NCI-H82 (cell line): Measurements from ENCODE around the gene RASGRP2.

Experiments
- DNase-seq: peaks from one replicate; lab custom pipeline; 2025; lab: John Stamatoyannopoulos, UW

RASGRP2 gene

DNA sequence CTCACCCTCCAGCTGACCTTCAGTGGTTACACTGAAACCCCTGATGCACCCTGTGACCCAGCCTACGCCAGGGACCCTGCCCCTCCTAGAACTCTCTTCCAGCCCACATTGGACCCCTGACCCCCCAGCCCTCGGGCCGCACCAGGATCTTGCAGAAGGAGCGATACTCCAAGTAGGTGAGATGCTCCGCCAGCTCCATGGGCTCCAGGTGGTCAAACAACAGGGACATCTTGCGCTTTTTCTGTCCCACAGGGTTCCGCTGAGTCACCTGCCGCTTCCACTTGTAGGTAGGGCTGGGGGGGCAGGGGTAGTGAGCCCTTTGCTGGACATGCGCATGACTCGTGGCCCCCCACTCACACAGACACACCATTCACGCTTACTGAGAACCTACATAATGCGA is 4.1 kb downstream of the RASGRP2 start:
- no peak for DNase-seq

DNA sequence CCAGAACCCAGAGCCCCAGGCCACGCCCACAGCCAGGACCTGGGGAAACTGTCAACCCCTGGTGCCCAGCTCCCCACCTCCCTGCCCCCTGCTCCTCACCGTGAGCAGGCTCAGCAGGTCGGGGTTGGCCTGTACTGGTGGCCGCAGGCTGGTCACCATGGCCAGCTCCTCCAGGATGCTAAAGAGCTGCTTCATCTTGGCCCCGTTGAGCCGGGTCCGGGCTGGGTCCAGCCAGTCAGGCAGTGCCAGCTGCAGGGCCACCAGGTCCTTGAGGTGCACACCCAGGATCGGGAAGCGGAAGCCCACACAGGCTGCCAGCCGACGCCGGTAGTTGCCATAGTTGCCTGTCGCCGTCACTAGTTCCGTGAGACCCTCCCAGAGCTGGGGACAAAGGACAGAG is 7.3 kb downstream of the RASGRP2 start:
- no peak for DNase-seq

DNA sequence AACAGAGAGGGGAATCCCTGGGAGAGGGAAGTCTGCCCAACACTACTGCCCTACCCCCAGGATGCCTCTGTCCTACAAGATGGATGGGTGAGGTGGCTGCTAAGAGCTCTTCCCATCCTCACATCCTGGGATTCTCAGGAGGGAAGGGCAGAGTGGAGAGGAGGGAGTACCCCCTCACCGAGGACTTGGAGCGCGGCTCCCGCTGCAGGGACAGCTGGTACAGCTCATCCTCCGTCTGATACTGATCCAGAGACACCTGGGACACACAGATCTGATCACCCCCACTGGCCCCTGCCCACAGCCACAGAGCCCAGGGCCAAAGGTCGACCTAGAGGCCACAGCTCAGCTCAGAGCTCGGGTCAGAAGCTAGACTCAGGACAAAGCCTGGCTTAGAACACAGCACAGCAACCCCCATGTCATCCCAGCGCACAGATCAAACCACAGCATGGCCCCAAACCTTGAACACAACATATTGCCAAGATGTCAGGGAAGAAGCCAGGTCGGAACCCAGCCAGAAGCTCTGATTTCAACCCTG is 8.2 kb downstream of the RASGRP2 start:
- no peak for DNase-seq

DNA sequence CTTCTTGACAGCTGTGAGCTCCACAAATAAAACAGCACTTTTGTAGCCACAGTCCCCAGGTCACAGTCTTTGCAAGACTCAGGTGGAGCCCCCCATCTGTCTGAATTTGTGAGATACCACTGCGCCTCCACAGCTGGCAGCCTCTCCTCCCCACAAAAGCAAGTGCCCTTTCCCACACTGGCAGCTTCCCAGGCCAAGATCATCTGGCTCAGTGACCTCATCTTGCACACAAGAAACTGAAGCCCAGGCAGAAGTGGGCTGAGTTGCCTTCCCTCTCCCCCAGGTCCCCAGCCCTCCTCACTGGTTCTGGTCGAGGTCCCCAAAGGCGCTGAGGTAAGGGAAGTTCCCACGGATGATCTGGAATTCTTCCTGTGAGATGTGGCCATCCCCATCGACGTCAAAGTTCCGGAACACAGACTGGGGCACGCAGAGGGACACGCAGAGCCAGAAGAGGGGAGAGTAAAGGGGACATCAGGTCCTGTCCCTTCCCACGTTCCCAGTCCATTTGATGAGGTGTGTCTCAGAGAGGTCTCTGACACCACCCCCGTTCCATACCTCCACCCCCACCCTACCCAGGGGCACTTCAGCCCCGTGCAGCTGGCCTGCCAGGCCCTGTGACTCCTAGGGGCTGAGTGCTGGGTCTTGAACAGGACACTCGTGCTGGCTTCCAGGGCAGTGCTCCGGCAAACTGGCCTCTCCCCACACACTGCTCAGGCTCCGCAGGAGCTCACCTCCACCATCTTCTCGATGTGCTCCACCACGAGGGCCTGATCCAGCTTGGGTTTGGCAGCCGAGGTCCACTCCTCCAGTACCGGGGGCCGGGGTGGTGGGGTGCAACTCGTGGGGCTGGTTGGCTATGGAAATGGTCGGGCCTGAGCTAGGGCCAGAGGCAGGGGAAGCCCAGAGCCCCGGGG is 8.9 kb downstream of the RASGRP2 start:
- DNase-seq: no peak

DNA sequence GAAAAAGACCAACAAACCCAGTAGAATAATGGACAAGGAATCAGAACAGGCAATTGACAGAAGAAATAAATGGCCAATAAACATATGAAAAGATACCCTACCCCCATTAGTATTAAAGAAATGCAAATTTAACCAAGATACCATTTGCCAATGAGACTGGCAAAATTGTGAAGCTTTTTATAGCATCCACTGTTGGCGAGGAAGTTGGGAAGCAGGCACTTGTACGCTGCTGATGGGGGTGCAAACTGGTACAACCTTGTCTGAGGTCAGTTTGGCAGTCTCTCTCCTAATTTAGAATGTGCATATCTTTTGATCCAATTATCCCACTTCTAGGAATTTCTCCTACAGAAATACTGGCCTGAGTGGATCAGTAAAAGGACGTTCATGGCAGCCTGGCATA is 12.3 kb downstream of the RASGRP2 start:
- DNase-seq: no peak

DNA sequence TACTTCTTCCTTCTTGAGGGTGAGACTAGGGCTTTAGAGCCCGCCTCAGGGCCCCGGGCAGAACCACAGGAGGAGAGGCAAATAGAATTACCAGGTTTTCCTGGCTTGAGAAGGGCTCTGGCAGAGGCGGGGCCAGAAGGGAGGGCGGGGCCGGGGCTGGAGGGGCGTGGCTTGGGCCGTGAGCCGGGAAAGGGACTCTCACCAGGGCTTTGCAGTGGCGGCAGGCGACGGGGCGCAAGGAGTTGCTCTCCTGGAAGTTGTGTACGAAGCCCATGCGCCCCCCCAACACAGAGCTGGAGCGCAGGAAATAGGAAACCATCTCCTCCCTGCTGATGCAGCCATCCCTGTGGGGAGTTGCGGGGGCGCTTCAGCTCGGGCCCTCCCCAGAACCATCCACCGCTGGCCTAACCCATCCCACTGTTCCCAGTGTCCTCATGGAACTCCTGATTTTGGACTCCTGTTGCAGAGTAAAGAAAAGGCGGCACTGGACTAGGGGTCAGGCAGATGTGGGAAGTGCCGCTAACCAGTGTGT is 14.0 kb downstream of the RASGRP2 start:
- peak; percentile 80 for DNase-seq

- no peak for DNase-seq
Observed at GRCh38 chr11:64728757-64729365, 15.1 kb downstream of the RASGRP2 start.

GRCh38 chr11:64726867-64727530 is 16.9 kb downstream of the RASGRP2 start:
- DNase-seq: no peak

DNA sequence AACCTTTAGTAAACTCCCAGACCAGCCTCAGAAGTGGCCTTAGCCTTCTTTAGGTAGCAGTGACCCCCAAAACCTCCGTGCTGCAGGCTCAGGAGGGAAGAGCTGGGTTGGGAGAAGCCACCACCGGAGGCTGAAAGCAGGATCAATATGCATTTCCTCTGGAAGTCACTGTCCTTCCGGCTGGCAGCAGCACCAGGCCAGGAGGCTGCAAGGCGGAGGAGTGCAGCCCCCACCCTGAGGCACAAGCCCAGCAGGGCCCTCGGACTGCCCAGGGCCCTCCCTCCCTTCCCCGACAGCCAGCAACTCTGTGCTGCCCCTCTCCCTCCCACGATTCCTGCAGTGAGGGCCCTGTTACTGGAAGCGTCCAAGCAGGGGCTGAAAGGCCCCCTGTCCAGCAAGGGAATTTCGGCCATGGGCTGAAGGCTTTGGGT is 17.7 kb downstream of the RASGRP2 start:
- no peak for DNase-seq

DNA sequence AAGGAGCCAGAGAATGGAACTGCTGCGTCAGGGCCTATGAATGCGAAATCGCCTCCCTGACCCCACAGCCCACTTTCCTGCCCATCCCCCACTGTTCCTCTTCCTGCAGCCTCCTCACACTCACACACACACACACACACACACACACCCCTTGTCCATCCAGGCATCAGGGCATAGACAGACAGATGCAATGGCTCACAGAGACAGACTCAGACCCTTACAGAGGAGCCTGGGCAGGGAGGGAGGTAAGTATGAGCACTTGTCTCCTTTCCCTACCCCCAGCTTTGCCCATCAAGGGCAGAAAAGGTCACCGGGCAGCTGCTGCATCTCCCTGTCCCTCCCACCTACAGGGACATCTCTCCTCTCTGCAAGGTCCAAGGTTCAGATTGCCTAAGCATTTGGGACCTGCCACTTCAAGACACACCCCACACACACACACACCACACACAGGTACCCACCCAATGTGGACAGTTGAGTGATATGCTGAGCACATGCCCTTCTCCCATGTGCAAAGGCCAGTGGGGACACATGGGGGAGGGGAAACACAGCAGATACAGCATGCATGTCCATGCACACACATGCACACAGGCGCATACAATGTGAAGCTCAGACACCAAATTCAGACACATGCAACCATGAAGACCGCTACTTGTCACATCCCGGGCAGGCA is 18.9 kb downstream of the RASGRP2 start:
- DNase-seq: no peak

DNA sequence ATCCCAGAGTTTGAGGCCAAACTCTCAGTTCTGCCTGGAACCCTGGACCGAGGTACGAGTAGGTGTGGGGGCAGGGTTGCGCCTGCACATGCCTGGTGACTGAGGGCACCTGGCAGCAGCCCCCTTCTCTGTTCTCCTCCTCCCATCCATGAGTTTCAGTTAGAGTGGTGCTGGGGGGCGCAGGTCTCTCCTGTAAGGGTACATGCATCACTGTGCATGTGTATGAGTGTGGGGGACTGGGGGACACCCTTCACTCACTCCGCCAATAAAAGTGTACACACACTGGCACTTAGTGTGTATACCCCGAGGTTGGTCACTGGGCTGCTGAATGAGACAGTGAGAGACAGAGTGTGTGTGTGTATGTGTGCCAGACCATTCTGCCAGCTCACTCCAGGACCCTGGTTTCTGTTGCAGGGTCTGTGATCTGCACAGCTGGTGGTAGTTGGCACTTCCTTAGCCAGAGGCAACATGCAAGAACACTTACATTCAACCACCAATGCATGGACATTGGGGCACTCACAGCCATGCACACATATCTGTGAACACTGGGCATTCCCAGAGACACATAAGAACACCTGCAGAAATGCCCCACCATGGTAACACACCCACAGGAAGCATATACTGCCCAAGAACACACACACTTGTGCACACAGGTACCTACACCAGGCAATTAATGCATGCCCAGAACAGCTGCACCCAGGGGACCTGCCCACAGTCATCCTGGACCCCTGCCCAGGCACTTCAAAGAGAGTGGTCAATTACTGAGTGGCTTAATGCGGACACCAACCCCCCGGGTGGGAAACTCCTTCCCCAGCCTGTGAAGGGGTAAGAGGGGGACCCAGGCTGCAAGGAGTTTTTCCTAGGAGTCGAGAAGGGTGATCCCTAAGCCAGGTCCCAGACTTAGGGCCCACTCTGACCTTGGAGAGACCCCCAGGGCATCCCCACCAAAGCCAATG is 19.8 kb downstream of the RASGRP2 start:
- no peak for DNase-seq

- peak; percentile 88 for DNase-seq
Observed at GRCh38 chr11:64723117-64723906, 20.6 kb downstream of the RASGRP2 start, which contains the start of gene NRXN2. Gene NRXN2 (minus strand): TSS chr11:64723197. CDS start chr11:64713699, 9,498 bp downstream.

DNA sequence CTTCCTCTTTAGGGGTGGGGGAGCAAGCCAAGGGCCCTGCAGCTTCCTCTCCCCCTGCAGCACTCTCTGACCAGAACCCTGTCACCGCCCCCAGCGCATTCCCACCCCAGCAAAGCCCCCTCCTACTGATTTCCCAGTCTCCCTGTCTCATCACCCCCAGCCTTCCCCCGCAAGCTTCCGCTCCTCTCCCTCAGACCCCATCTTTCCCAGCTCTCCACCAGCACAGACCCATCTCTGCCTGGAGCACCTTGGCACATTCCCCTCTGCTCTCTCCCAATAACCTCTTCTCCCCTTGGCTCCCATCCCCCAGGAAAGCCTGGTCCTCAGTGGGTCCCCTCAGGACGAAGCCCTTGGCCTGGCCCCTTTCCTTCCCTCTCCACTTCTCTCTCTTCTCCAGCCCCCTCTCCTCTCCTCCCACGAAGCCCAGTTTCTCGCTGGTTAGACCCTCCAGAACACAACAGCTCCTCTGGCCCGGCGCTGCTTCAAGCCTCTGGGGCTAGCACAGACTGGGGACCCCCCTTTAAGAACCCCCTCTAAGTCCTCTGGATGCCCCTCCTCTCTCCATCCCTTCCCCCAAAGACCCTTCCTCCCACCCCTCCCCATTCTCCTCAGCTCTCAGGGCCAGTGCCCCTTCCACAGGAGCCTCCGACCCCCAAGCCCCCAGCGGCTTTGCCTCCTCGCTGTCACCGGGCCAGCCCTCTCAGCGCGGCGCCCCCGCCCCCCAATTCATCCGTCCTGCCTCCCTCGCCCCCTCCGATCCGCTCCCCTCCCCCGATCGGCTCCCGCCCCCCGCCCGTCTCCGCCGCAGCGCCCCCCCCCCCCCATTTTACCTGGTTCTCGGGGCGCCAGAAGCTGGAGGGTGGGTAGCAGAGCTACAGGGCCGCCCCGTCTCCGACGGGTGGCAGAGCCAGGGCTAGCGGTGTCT is 21.5 kb downstream of the RASGRP2 start:
- DNase-seq: no peak

DNA sequence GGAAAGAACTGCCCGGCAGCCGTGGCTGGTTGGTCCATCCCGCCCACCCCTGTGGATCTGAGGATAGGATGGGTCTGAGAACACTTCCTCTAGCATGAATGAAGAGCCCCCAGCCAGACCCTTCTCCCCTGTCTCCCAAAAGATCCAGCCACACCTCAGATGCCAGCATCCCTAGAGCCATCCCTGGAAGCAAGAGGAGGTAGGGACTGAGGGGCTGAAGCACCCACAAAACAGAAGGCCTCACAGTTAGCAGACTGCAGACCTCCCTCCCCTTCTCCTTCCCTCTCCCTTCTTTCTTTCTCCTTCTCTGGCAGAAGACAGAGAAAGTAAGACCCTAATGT is 22.6 kb downstream of the RASGRP2 start:
- DNase-seq: no peak

- DNase-seq: no peak
Observed at GRCh38 chr11:64720640-64721358, 23.1 kb downstream of the RASGRP2 start.

DNA sequence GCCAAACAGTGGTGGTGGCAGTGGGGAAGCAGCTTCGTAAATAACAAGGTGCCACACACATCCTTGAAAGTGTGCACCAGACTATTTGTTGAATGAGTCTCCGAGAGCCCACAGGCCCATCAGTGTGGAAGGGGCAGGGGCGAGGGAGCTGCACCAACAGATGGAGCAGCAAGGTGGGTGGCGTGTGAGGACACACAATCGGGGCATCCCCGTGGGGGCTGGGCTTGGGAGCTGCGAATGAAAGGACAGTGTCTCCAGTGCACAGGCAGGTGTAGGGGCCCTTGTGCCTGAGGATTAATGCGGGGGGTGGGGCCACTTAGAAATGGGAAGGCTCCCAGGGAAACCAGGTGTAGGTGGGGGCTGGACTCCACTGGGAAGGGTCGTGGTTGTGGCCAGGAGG is 23.8 kb downstream of the RASGRP2 start:
- no peak for DNase-seq

DNA sequence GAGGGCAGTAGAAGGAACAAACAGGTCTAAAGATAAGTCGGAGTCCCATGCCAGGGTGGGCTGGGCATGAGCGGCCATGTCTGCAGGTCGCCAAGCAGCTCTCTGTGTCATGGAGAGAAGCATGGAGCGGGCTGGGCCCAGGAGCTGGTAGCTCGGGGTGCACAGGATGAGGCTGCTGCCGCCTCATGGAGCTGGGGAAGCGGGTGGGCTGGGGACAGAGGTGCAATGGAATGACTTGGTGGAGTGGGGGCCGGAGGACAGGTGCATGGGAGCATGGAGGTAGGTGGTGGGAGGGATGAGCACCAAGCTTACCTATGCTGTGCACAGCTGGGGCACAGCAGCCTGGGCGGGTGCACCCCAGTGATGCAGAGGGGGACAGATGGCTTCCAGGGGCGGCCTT is 24.5 kb downstream of the RASGRP2 start:
- no peak for DNase-seq

- no peak for DNase-seq
Observed at GRCh38 chr11:64718780-64719124, 25.2 kb downstream of the RASGRP2 start.
